Transverse colon (tissue), 4 donors: ENCODE results near the gene KIF2A.

Experiments
- EP300 ChIP-seq: sonication (generic); formaldehyde crosslinking; IDR thresholded peaks from one replicate; pipeline ENCODE4 v1.6.1; 2017; ENCODE audit warnings: antibody characterized with exemption, low read depth
- POLR2A ChIP-seq: fragments of 450-650 bp; IDR thresholded peaks from one replicate; pipeline ENCODE4 v1.6.1; 2016; ENCODE audit warnings: antibody characterized with exemption, mild to moderate bottlenecking, moderate library complexity
- POLR2AphosphoS5 ChIP-seq, 3 donors: sonication (generic); formaldehyde crosslinking; IDR thresholded peaks; one replicate each; pipeline ENCODE4 v1.6.1; 2016; ENCODE audit warnings: antibody characterized with exemption in 3 of 3
- TF ChIP-seq, protein P1 (sequence below), 5 experiments: fragments of 200-600 bp in 3 of 5; fragments of 450-650 bp in 2 of 5; sonication (generic) in 3 of 5; IDR thresholded peaks; 1 replicate in 2 of 5; 2 replicates in 3 of 5; pipeline ENCODE4 v1.5.1; 2016 to 2017; ENCODE audit warnings: antibody characterized with exemption in 5 of 5, inconsistent platforms in 3 of 5, mild to moderate bottlenecking in 2 of 5, moderate library complexity in 1 of 5

DNA sequence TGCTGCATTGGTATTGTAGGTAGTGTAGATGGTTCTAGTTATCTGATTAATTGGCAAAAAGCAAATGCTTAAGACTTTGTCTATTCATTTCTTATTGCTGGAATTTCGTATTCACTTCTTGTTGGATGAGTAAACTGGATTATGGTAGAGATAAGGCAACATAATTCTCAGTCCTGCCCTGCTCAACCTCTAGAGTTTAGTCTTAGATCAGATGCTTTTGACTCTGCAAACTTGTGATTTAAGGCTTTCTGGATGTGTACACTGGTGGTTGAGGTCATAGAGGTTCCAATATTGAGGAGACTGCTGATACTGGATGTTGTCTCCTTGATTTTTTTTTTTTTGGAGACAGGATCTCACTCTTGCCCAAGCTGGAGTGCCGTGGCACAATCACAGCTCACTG is 35.0 kb downstream of the KIF2A start:
- TF ChIP-seq POLR2A: no peak
- TF ChIP-seq, protein P1, sequence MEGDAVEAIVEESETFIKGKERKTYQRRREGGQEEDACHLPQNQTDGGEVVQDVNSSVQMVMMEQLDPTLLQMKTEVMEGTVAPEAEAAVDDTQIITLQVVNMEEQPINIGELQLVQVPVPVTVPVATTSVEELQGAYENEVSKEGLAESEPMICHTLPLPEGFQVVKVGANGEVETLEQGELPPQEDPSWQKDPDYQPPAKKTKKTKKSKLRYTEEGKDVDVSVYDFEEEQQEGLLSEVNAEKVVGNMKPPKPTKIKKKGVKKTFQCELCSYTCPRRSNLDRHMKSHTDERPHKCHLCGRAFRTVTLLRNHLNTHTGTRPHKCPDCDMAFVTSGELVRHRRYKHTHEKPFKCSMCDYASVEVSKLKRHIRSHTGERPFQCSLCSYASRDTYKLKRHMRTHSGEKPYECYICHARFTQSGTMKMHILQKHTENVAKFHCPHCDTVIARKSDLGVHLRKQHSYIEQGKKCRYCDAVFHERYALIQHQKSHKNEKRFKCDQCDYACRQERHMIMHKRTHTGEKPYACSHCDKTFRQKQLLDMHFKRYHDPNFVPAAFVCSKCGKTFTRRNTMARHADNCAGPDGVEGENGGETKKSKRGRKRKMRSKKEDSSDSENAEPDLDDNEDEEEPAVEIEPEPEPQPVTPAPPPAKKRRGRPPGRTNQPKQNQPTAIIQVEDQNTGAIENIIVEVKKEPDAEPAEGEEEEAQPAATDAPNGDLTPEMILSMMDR (IDR thresholded peaks at IDR 0.05): no peak
- TF ChIP-seq POLR2AphosphoS5 (IDR thresholded peaks at IDR 0.05): no peak
- TF ChIP-seq EP300: no peak
